ENCODE results near the gene CRYBA1.

CRYBA1 gene

DNA sequence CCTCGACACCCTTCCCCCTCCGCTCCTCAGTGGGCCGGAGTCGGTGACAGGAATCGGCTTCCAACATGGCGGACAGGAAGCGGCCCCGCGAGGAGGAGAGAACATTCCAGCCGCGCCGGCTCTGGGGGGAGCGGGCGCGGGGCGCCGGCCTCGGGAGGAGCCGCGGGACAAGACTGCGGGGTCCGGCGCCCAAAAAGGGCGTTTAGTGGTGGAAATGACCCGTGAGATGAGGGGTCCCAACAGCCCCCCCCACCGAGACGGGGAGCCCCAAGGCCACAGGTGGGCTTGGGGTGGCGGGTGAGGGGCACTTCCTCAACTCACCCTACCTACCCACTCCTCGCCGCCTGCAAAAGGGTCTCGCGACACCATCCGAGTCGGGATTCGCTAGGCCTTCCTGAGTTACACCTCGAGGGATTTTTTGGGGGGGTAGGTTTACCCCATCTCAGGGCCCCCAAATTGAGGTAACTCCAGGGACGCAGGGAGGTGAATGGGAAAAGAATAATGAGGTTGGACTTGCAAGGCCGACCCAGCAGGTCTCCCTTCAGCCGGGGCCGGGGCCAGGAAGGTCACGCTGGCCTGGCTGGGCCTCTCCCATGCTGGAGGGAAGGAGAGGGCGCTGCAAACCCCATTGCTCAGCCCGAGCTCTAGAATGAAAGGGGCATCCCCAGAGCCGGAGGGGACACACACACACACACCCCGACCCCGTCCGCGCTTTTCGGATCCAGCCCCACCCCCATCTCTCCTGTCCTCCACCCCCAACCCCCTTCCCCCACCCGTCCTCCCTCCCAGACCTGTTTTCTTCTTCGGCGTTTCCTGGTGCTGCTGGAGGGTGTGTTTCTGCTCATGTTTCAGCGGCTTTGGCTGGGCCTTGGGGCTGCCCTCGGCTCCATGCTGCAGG, 46.6 kb downstream of the CRYBA1 start:
- no peak for TF ChIP-seq POLR2AphosphoS5 (IDR thresholded peaks at IDR 0.05; ENCODE audit: low read depth, low read length)
- TF ChIP-seq REST (IDR thresholded peaks at IDR 0.05; ENCODE audit: insufficient read depth in 1 of 2, low read depth in 2 of 2, low read length in 2 of 2) = no peak
- TF ChIP-seq FOXP2 (optimal IDR thresholded peaks at IDR 0.05; ENCODE audit: borderline replicate concordance, extremely low read depth, extremely low read length, insufficient read depth) = peak; percentile 60
- peak; percentile 44; the same call in 1 of the 2 replicates for TF ChIP-seq SIN3A (IDR thresholded peaks at IDR 0.05; ENCODE audit: borderline replicate concordance, insufficient read depth, low read length)
- TF ChIP-seq TAF1 (IDR thresholded peaks at IDR 0.05; ENCODE audit: borderline replicate concordance, insufficient read depth, low read length) = peak; percentile 63; the same call in 1 of the 2 replicates

DNA sequence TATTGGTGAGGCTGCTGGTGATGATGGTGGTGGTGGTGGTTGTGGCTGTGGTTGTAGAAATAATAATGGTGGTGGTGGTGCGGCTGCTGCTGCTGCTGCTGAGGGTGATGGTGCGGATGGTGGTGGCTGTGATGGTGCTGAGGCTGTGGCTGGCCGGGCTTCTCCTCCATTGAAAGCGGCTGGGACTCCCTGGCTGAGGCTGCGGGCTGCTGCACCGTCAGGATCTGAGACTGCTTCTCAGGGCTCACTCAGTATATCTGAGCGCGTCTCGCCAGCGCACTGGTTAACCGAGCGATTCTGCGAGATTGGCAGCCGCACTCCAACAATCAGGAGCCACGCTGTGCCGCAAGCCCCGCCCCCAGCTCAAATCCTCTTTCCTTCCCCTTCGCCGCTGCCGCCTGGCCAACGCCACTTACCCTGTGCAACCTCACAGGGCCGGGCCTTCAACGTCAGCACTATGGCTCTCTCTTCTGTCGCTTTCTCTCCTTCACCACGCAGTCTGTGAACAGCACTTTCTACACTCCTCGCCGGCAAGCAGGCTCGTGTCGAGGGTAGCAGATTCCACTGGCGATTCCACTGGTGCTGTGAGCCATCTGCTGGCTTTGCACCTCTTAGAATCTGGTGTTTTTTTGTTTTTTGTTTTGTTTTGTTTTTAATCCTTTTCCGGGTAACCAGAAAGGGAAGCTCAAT, 47.4 kb downstream of the CRYBA1 start, which contains the start of gene NUFIP2:
TSS of gene NUFIP2 (minus strand) at position 259 of the 690 bp plus-strand sequence. CDS start at position 170, 89 bp downstream.
- TF ChIP-seq REST (IDR thresholded peaks at IDR 0.05; ENCODE audit: insufficient read depth in 1 of 2, low read depth in 2 of 2, low read length in 2 of 2) (peak; percentile 54; a peak in 3 of 4 replicates), POLR2AphosphoS5 (IDR thresholded peaks at IDR 0.05; ENCODE audit: low read depth, low read length) (peak; percentile 100), SIN3A (IDR thresholded peaks at IDR 0.05; ENCODE audit: borderline replicate concordance, insufficient read depth, low read length) (peak; percentile 71; the same call in 1 of the 2 replicates), TAF1 (IDR thresholded peaks at IDR 0.05; ENCODE audit: borderline replicate concordance, insufficient read depth, low read length) (peak; percentile 100), FOXP2 (optimal IDR thresholded peaks at IDR 0.05; ENCODE audit: borderline replicate concordance, extremely low read depth, extremely low read length, insufficient read depth) (no peak)

DNA sequence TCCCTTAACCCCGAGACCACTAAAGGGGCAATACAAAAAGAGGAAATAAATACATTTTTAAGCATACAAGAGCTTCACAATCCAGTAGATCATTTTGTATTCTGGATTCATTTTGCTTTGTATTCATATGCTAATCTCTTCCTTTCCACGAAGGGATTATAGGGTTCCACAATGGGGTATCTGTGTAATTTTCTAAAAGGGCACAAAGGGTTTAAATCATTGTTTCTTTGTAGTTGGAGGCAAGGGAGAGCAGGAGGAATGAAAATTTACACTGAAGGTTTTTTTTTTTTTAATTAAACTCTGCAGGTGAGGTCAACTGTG, 47.9 kb downstream of the CRYBA1 start:
- TF ChIP-seq FOXP2 (optimal IDR thresholded peaks at IDR 0.05; ENCODE audit: borderline replicate concordance, extremely low read depth, extremely low read length, insufficient read depth) = no peak
- TF ChIP-seq REST (IDR thresholded peaks at IDR 0.05; ENCODE audit: insufficient read depth in 1 of 2, low read depth in 2 of 2, low read length in 2 of 2) = no peak
- TF ChIP-seq POLR2AphosphoS5 (IDR thresholded peaks at IDR 0.05; ENCODE audit: low read depth, low read length) = no peak
- TF ChIP-seq SIN3A (IDR thresholded peaks at IDR 0.05; ENCODE audit: borderline replicate concordance, insufficient read depth, low read length) = no peak
- no peak for TF ChIP-seq TAF1 (IDR thresholded peaks at IDR 0.05; ENCODE audit: borderline replicate concordance, insufficient read depth, low read length)

GRCh38 chr17:29295420-29295819, 48.8 kb downstream of the CRYBA1 start:
- no peak for TF ChIP-seq SIN3A (IDR thresholded peaks at IDR 0.05; ENCODE audit: borderline replicate concordance, insufficient read depth, low read length)
- no peak for TF ChIP-seq TAF1 (IDR thresholded peaks at IDR 0.05; ENCODE audit: borderline replicate concordance, insufficient read depth, low read length)
- TF ChIP-seq FOXP2 (optimal IDR thresholded peaks at IDR 0.05; ENCODE audit: borderline replicate concordance, extremely low read depth, extremely low read length, insufficient read depth) = no peak
- TF ChIP-seq POLR2AphosphoS5 (IDR thresholded peaks at IDR 0.05; ENCODE audit: low read depth, low read length) = no peak
- no peak for TF ChIP-seq REST (IDR thresholded peaks at IDR 0.05; ENCODE audit: insufficient read depth in 1 of 2, low read depth in 2 of 2, low read length in 2 of 2)

All from PFSK-1 (cell line).